HL-60 (cell line): ENCODE data around the gene PCLO.

Experiments
- DNase-seq, 2 experiments: peaks; one replicate each; pipeline ENCODE4 v3.0.0-alpha.2; 2010 to 2020; ENCODE audit warnings: low read depth in 1 of 2, low spot score in 1 of 2
- H3K27ac ChIP-seq: fragments of 250-450 bp; sonication (Bioruptor Pico); replicated peaks from 2 replicates; pipeline ENCODE4 v1.5.1; 2020; ENCODE audit warnings: mild to moderate bottlenecking, moderate library complexity
- H3K27me3 ChIP-seq: fragments of 250-450 bp; sonication (Bioruptor Pico); 2 replicates; pipeline ENCODE4 v1.5.1; 2021; ENCODE audit warnings: mild to moderate bottlenecking, moderate library complexity; ENCODE audit not compliant: insufficient read depth, poor library complexity, severe bottlenecking
- H3K4me3 ChIP-seq: replicated peaks from 2 replicates; pipeline ENCODE4 v1.5.1; 2011; ENCODE audit warnings: mild to moderate bottlenecking, control low read depth, low read length; ENCODE audit not compliant: insufficient read depth
- GABPA ChIP-seq: IDR thresholded peaks from 2 replicates; pipeline ENCODE4 v1.6.1; 2012; ENCODE audit warnings: low read depth
- POLR2AphosphoS5 ChIP-seq: IDR thresholded peaks from 2 replicates; pipeline ENCODE4 v1.6.1; 2012; ENCODE audit warnings: low read depth
- SPI1 ChIP-seq: IDR thresholded peaks from 2 replicates; pipeline ENCODE4 v1.6.1; 2012; ENCODE audit warnings: low read depth, mild to moderate bottlenecking, borderline replicate concordance
- TF ChIP-seq, protein P1 (sequence below): IDR thresholded peaks from 2 replicates; pipeline ENCODE4 v1.6.1; 2012; ENCODE audit warnings: low read depth; ENCODE audit not compliant: insufficient replicate concordance
- TF ChIP-seq, protein P2 (sequence below): IDR thresholded peaks from one replicate; pipeline ENCODE4 v1.5.1; 2011; ENCODE audit warnings: low read length, control low read depth, inconsistent platforms; ENCODE audit not compliant: insufficient read depth

Gene PCLO

DNA sequence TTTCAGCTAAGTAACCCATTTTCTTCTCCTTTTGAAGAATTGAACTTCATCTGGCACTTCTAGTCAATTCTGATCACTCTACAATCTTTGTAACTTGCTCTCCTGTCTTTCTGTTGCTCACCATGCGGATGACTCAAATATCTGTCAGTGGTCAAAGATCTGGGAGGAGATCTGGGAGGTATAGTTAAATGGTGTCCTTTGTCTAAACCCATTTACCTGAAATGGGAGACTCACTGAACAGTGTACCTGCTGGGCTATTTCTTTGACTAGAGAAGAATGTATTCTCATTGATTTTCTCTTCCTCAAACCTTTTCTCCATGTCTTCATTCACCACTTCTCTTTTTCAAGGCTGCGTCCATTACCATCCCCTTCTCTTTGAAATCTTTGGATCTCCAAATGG is 42.0 kb upstream of the PCLO start:
- Histone ChIP-seq H3K27me3 (no peaks in the 10 kb centered on the region), H3K27ac (no peak overlapping the region), H3K4me3 (no peak overlapping the region)
- TF ChIP-seq, protein P1, sequence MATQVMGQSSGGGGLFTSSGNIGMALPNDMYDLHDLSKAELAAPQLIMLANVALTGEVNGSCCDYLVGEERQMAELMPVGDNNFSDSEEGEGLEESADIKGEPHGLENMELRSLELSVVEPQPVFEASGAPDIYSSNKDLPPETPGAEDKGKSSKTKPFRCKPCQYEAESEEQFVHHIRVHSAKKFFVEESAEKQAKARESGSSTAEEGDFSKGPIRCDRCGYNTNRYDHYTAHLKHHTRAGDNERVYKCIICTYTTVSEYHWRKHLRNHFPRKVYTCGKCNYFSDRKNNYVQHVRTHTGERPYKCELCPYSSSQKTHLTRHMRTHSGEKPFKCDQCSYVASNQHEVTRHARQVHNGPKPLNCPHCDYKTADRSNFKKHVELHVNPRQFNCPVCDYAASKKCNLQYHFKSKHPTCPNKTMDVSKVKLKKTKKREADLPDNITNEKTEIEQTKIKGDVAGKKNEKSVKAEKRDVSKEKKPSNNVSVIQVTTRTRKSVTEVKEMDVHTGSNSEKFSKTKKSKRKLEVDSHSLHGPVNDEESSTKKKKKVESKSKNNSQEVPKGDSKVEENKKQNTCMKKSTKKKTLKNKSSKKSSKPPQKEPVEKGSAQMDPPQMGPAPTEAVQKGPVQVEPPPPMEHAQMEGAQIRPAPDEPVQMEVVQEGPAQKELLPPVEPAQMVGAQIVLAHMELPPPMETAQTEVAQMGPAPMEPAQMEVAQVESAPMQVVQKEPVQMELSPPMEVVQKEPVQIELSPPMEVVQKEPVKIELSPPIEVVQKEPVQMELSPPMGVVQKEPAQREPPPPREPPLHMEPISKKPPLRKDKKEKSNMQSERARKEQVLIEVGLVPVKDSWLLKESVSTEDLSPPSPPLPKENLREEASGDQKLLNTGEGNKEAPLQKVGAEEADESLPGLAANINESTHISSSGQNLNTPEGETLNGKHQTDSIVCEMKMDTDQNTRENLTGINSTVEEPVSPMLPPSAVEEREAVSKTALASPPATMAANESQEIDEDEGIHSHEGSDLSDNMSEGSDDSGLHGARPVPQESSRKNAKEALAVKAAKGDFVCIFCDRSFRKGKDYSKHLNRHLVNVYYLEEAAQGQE = no peak
- no peak for TF ChIP-seq POLR2AphosphoS5
- TF ChIP-seq, protein P2, sequence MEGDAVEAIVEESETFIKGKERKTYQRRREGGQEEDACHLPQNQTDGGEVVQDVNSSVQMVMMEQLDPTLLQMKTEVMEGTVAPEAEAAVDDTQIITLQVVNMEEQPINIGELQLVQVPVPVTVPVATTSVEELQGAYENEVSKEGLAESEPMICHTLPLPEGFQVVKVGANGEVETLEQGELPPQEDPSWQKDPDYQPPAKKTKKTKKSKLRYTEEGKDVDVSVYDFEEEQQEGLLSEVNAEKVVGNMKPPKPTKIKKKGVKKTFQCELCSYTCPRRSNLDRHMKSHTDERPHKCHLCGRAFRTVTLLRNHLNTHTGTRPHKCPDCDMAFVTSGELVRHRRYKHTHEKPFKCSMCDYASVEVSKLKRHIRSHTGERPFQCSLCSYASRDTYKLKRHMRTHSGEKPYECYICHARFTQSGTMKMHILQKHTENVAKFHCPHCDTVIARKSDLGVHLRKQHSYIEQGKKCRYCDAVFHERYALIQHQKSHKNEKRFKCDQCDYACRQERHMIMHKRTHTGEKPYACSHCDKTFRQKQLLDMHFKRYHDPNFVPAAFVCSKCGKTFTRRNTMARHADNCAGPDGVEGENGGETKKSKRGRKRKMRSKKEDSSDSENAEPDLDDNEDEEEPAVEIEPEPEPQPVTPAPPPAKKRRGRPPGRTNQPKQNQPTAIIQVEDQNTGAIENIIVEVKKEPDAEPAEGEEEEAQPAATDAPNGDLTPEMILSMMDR = no peak
- no peak for TF ChIP-seq SPI1
- TF ChIP-seq GABPA = no peak
- DNase-seq = no peak

DNA sequence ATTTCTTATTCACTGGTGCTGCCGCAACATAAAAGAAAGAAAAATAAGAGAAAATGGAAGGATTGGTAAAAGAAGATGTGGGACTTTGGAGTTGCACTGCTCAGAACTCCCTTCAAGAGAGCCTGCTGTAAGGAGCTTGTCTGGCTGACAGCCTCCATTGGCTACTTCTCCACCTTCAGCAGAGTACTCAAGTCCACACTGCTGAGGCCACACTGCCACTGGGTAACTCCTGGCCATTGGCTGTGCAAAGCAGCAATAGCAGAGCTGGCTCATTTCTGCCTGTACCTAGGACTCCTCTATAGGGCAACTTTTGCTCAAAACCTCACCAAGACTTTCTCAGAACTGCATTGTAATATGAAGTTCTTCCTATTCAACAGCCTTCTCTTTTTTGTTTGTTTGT is 38.7 kb upstream of the PCLO start:
- no peak overlapping the region for H3K4me3 ChIP-seq
- H3K27ac ChIP-seq = no peak overlapping the region
- no peaks in the 10 kb centered on the region for H3K27me3 ChIP-seq
- TF ChIP-seq SPI1 (no peak), GABPA (no peak)
- TF ChIP-seq, protein P2 = no peak
- TF ChIP-seq, protein P1 = no peak
- DNase-seq = no peak

DNA sequence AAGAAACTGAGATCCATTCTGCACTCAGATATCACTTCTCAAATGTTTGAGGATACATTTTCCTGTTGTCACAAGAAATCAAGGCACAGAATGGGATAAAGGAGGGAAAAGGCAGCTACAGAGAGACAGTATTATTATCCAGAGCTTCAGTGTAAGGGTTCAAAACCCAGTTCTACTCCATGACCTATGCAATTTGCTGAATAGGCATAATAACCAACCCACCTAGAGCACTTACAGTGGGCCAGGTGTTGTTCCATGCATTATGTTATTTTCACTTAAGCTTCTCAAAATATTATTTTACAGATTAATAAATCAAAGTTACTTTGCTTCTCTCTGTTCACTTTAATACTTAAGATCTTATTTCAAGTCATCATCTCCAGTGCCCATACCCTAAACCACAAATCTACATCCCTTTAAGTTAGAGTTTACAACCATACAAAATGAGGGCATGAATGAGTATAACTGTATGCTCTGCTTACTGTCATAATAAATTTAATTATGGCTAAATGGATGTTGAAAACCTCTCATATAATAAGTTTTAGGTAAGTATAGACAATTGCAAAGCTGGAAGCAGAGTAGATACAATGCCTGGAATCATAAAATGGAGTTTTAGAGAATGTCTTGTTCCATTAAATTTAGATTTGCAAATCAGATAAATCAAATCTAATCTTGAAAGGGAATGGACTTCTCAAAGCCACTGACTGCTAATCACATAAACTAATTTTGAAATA is 28.1 kb upstream of the PCLO start:
- Histone ChIP-seq H3K4me3 (no peak overlapping the region), H3K27me3 (no peaks in the 10 kb centered on the region), H3K27ac (no peak overlapping the region)
- DNase-seq = no peak
- TF ChIP-seq GABPA (no peak), POLR2AphosphoS5 (no peak)
- TF ChIP-seq, protein P1 = no peak
